Measurements from ENCODE around the gene THSD7B.

THSD7B gene

DNA sequence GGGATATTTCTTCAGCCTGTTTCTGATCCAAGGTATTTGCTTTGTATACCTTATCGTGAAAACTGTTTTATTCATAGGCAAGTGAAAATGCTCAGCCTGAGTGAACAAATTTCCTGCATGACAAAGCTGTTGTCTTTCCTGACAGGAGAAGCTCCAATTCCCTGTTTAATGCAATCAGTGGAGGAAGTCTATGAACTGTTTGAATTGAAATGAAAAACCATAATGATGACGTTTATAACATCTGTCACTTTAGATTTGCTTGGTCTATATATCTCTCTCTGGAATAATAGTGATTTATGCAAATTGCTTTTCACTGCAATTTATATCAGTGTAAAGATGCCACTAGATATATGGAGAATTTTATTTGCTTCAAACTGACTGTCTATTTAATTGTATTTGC, 959.6 kb downstream of the THSD7B start:
- no peak for DNase-seq
